Peyer's patch (tissue), 4 donors: ENCODE results near the gene CIPC. TPM values are rescaled to one million over a fixed set of nuclear protein-coding genes. Genes with fewer than 3 reads are reported as not detected.

ENCODE experiments used
- DNase-seq, 3 donors: peaks; one replicate each; pipeline ENCODE4 v3.0.0-alpha.2; 2017 to 2019
- H3K27ac ChIP-seq, 4 donors: fragments of 200-600 bp; sonication (generic); one replicate each; pipeline ENCODE4 v1.5.1; 2016 to 2019
- H3K27me3 ChIP-seq, 2 donors: fragments of 200-600 bp; sonication (generic); one replicate each; pipeline ENCODE4 v1.5.1; 2019
- H3K36me3 ChIP-seq, 3 donors: fragments of 200-600 bp; sonication (generic); one replicate each; pipeline ENCODE4 v1.5.1; 2016 to 2019
- H3K4me1 ChIP-seq, 4 donors: fragments of 200-600 bp; sonication (generic); one replicate each; pipeline ENCODE4 v1.5.1; 2016 to 2019
- H3K4me3 ChIP-seq, 4 donors: fragments of 200-600 bp; sonication (generic); 1 replicate in 3 of 4; 2 replicates in 1 of 4; pipeline ENCODE4 v1.5.1; 2016 to 2019; ENCODE audit warnings: mild to moderate bottlenecking in 1 of 4
- H3K9me3 ChIP-seq, 4 donors: fragments of 200-600 bp; sonication (generic); one replicate each; pipeline ENCODE4 v1.5.1; 2016 to 2019; ENCODE audit warnings: mild to moderate bottlenecking in 1 of 4
- POLR2A ChIP-seq, 2 donors: fragments of 450-650 bp; IDR thresholded peaks; one replicate each; pipeline ENCODE4 v1.5.1; 2017; ENCODE audit warnings: antibody characterized with exemption in 2 of 2, mild to moderate bottlenecking in 2 of 2, moderate library complexity in 2 of 2
- total RNA-seq, 4 donors: library from RNA; depleted of rRNA; stranded (reverse); fragments of >200 nt; gene quantifications; one replicate each; pipeline ENCODE4 v1.1.0, GENCODE V29; 2016
- TF ChIP-seq, protein P1 (sequence below), 6 experiments: fragments of 450-650 bp in 4 of 6; fragments of 200-600 bp in 2 of 6; sonication (generic) in 1 of 6; IDR thresholded peaks; one replicate each; pipeline ENCODE4 v1.5.1; 2017 to 2019; ENCODE audit warnings: antibody characterized with exemption in 6 of 6, mild to moderate bottlenecking in 3 of 6, moderate library complexity in 1 of 6

The CIPC gene
- total RNA-seq, 4 donors from 2014 or later, result 22.3 to 66.7 (median 52.1) TPM

- TF ChIP-seq, protein P1, sequence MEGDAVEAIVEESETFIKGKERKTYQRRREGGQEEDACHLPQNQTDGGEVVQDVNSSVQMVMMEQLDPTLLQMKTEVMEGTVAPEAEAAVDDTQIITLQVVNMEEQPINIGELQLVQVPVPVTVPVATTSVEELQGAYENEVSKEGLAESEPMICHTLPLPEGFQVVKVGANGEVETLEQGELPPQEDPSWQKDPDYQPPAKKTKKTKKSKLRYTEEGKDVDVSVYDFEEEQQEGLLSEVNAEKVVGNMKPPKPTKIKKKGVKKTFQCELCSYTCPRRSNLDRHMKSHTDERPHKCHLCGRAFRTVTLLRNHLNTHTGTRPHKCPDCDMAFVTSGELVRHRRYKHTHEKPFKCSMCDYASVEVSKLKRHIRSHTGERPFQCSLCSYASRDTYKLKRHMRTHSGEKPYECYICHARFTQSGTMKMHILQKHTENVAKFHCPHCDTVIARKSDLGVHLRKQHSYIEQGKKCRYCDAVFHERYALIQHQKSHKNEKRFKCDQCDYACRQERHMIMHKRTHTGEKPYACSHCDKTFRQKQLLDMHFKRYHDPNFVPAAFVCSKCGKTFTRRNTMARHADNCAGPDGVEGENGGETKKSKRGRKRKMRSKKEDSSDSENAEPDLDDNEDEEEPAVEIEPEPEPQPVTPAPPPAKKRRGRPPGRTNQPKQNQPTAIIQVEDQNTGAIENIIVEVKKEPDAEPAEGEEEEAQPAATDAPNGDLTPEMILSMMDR (IDR thresholded peaks at IDR 0.05), result no peak
- peak in 1 of 2 donors; percentile 46 for TF ChIP-seq POLR2A (IDR thresholded peaks at IDR 0.05)
- Histone ChIP-seq H3K36me3 (no peaks in the 10 kb centered on the region), H3K4me1 (no peaks in the 10 kb centered on the region), H3K4me3 (peak overlapping the region in 2 of 4 donors; percentile 25 to 30), H3K27me3 (no peaks in the 10 kb centered on the region), H3K27ac (peak overlapping the region; percentile 52 to 91 (median 84)), H3K9me3 (no peaks in the 10 kb centered on the region)
- DNase-seq, result peak in 1 of 3 donors; percentile 80
Measured at GRCh38 chr14:77076113-77076631, 21.9 kb upstream of the CIPC start.

GRCh38 chr14:77077040-77077439 lies 21.0 kb upstream of the CIPC start:
- no peaks in the 10 kb centered on the region for H3K9me3 ChIP-seq
- no peaks in the 10 kb centered on the region for H3K36me3 ChIP-seq
- TF ChIP-seq POLR2A (IDR thresholded peaks at IDR 0.05), result no peak
- TF ChIP-seq, protein P1 (IDR thresholded peaks at IDR 0.05), result no peak
- peak overlapping the region; percentile 52 to 91 (median 70) for H3K27ac ChIP-seq
- no peaks in the 10 kb centered on the region for H3K27me3 ChIP-seq
- H3K4me1 ChIP-seq, result no peaks in the 10 kb centered on the region
- no peak for DNase-seq
- no peak overlapping the region for H3K4me3 ChIP-seq

GRCh38 chr14:77082356-77082755 lies 15.7 kb upstream of the CIPC start:
- no peaks in the 10 kb centered on the region for H3K9me3 ChIP-seq
- no peaks in the 10 kb centered on the region for H3K27me3 ChIP-seq
- H3K4me3 ChIP-seq, result no peak overlapping the region
- TF ChIP-seq, protein P1 (IDR thresholded peaks at IDR 0.05), result no peak
- TF ChIP-seq POLR2A (IDR thresholded peaks at IDR 0.05), result no peak
- no peaks in the 10 kb centered on the region for H3K4me1 ChIP-seq
- no peak overlapping the region for H3K27ac ChIP-seq
- DNase-seq, result no peak
- no peaks in the 10 kb centered on the region for H3K36me3 ChIP-seq

DNA sequence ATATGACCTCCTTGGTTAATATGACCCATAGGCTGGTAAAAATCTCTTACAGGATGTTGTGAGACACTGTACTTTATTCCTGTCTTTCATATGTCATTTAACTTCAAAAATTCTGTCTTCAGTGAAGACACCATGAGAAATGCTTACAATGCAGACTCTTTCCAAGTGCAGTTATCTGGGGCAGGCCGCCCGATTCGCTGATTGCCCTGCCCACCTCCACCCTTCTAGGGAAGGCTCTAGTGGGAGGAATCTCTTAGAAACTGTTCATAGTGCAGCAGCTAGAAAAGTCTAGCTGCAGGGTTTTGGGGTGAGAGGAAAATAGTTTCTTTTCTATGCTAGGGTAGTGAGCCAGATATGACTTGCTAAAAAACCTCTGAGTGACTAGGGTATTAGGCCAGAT lies 15.0 kb upstream of the CIPC start:
- H3K36me3 ChIP-seq, result no peaks in the 10 kb centered on the region
- no peak overlapping the region for H3K4me3 ChIP-seq
- H3K4me1 ChIP-seq, result no peaks in the 10 kb centered on the region
- H3K27me3 ChIP-seq, result no peaks in the 10 kb centered on the region
- DNase-seq, result no peak
- H3K27ac ChIP-seq, result no peak overlapping the region
- H3K9me3 ChIP-seq, result no peaks in the 10 kb centered on the region
- TF ChIP-seq POLR2A (IDR thresholded peaks at IDR 0.05), result no peak
- TF ChIP-seq, protein P1 (IDR thresholded peaks at IDR 0.05), result no peak

- H3K9me3 ChIP-seq, result no peaks in the 10 kb centered on the region
- no peak for DNase-seq
- no peak overlapping the region for H3K4me3 ChIP-seq
- TF ChIP-seq POLR2A (IDR thresholded peaks at IDR 0.05), result no peak
- TF ChIP-seq, protein P1 (IDR thresholded peaks at IDR 0.05), result no peak
- H3K27ac ChIP-seq, result no peak overlapping the region
- no peaks in the 10 kb centered on the region for H3K36me3 ChIP-seq
- H3K4me1 ChIP-seq, result no peaks in the 10 kb centered on the region
- H3K27me3 ChIP-seq, result no peaks in the 10 kb centered on the region
Measured at GRCh38 chr14:77084985-77085384, 13.1 kb upstream of the CIPC start.

GRCh38 chr14:77085538-77085937 lies 12.5 kb upstream of the CIPC start:
- TF ChIP-seq, protein P1 (IDR thresholded peaks at IDR 0.05), result no peak
- TF ChIP-seq POLR2A (IDR thresholded peaks at IDR 0.05), result no peak
- no peak overlapping the region for H3K4me3 ChIP-seq
- no peaks in the 10 kb centered on the region for H3K27me3 ChIP-seq
- H3K4me1 ChIP-seq, result no peaks in the 10 kb centered on the region
- no peaks in the 10 kb centered on the region for H3K36me3 ChIP-seq
- no peak for DNase-seq
- H3K27ac ChIP-seq, result no peak overlapping the region
- peaks cover 0 to under 1% (median 0%) of the 10 kb centered on the region in 4 donors for H3K9me3 ChIP-seq
